HK-2 (cell line): ENCODE data around the gene TNXB.
"Not testable (repeated sequence)": the region's sequence is repeated elsewhere in the genome, so short reads cannot be mapped to it uniquely, and the experiment has no call there.

Experiments
- DNase-seq: peaks from one replicate; pipeline ENCODE4 v3.0.0-alpha.2; 2018; ENCODE audit not compliant: unreplicated experiment

TNXB gene

GRCh38 chr6:32040299-32041049 lies 68.7 kb downstream of the TNXB start:
- DNase-seq: not testable (repeated sequence)

GRCh38 chr6:32039321-32040274 lies 69.5 kb downstream of the TNXB start:
- DNase-seq: not testable (repeated sequence)

- DNase-seq: not testable (repeated sequence)
Measured at GRCh38 chr6:32038878-32039277, 70.3 kb downstream of the TNXB start.

- not testable (repeated sequence) for DNase-seq
Measured at GRCh38 chr6:32037598-32038524, 71.3 kb downstream of the TNXB start, which contains the start of gene CYP21A2. CYP21A2 (plus strand) TSS chr6:32038415; CDS start chr6:32038423, 8 bp downstream.

GRCh38 chr6:32037136-32037535 lies 72.0 kb downstream of the TNXB start:
- not testable (repeated sequence) for DNase-seq

GRCh38 chr6:32035283-32036013 lies 73.7 kb downstream of the TNXB start:
- DNase-seq: not testable (repeated sequence)

GRCh38 chr6:32029553-32029952 lies 79.6 kb downstream of the TNXB start:
- not testable (repeated sequence) for DNase-seq

GRCh38 chr6:32028631-32029030 lies 80.5 kb downstream of the TNXB start:
- DNase-seq: not testable (repeated sequence)

- not testable (repeated sequence) for DNase-seq
Measured at GRCh38 chr6:32022100-32022499, 87.0 kb downstream of the TNXB start.

GRCh38 chr6:32014547-32014946 lies 94.6 kb downstream of the TNXB start, which contains the start of gene C4B:
C4B (plus strand) TSS chr6:32014795; CDS start chr6:32014846, 51 bp downstream.
- DNase-seq: not testable (repeated sequence)

- not testable (repeated sequence) for DNase-seq
Measured at GRCh38 chr6:32013738-32014137, 95.4 kb downstream of the TNXB start.

GRCh38 chr6:32012941-32013617 lies 96.1 kb downstream of the TNXB start:
- not testable (repeated sequence) for DNase-seq

- not testable (repeated sequence) for DNase-seq
Measured at GRCh38 chr6:32010856-32011530, 98.1 kb downstream of the TNXB start.

- DNase-seq: not testable (repeated sequence)
Measured at GRCh38 chr6:32009537-32009936, 99.6 kb downstream of the TNXB start.

GRCh38 chr6:32008616-32009015 lies 100.5 kb downstream of the TNXB start:
- not testable (repeated sequence) for DNase-seq

GRCh38 chr6:32008037-32008436 lies 101.1 kb downstream of the TNXB start:
- not testable (repeated sequence) for DNase-seq

- not testable (repeated sequence) for DNase-seq
Measured at GRCh38 chr6:32007086-32007485, 102.1 kb downstream of the TNXB start.

GRCh38 chr6:32005991-32006529 lies 103.1 kb downstream of the TNXB start:
- DNase-seq: not testable (repeated sequence)

- DNase-seq: not testable (repeated sequence)
Measured at GRCh38 chr6:32005538-32005880, 103.6 kb downstream of the TNXB start.
